ENCODE measurements around the gene TNK1.

GRCh38 chr17:7369825-7370224 lies 11.1 kb upstream of the TNK1 start:
- TF ChIP-seq CTCF (IDR thresholded peaks at IDR 0.05) = no peak
- no peak for TF ChIP-seq POLR2A (IDR thresholded peaks at IDR 0.05)
- TF ChIP-seq POLR2AphosphoS5 (IDR thresholded peaks at IDR 0.05) = no peak
- no peak for TF ChIP-seq EP300 (IDR thresholded peaks at IDR 0.05)
